OCI-LY3 (cell line): Measurements from ENCODE around the gene ALKBH2.

Source experiments
- H2AFZ ChIP-seq: fragments of 200-600, 300-600 bp; shearing (Covaris generic); 2 replicates; pipeline ENCODE4 v1.6.0; 2014; ENCODE audit warnings: antibody characterized with exemption, low read depth, low read length
- H3K27ac ChIP-seq: fragments of 200-600, 300-600 bp; sonication (generic); 2 replicates; pipeline ENCODE4 v1.5.1; 2014; ENCODE audit warnings: mild to moderate bottlenecking, low read length, moderate library complexity, mixed read lengths
- H3K27me3 ChIP-seq: fragments of 200-600, 300-600 bp; sonication (generic); 2 replicates; pipeline ENCODE4 v1.6.1; 2014; ENCODE audit warnings: low read depth, low read length, mixed read lengths
- H3K36me3 ChIP-seq: fragments of 200-600, 300-600 bp; sonication (generic); replicated peaks from 2 replicates; pipeline ENCODE3; 2014; ENCODE audit warnings: low read depth, low read length, mixed read lengths
- H3K4me1 ChIP-seq: fragments of 300-600, 200-600 bp; sonication (generic); 2 replicates; pipeline ENCODE4 v1.6.1; 2014; ENCODE audit warnings: low read length, mixed read lengths
- H3K4me2 ChIP-seq: fragments of 200-600, 300-600 bp; sonication (generic); 2 replicates; pipeline ENCODE4 v1.6.1; 2014; ENCODE audit warnings: low read length, mixed read lengths
- H3K4me3 ChIP-seq: fragments of 300-600, 200-600 bp; sonication (generic); 2 replicates; pipeline ENCODE4 v1.5.1; 2014; ENCODE audit warnings: antibody characterized with exemption, mild to moderate bottlenecking, low read length, moderate library complexity
- H3K79me2 ChIP-seq: fragments of 300-600, 200-600 bp; shearing (Covaris generic); 2 replicates; pipeline ENCODE4 v1.6.1; 2014; ENCODE audit warnings: mild to moderate bottlenecking, low read length, mixed read lengths
- H3K9ac ChIP-seq: fragments of 300-600, 200-600 bp; shearing (Covaris generic); 2 replicates; pipeline ENCODE4 v1.6.0; 2014; ENCODE audit warnings: mild to moderate bottlenecking, low read length, moderate library complexity
- H3K9me3 ChIP-seq: fragments of 200-600, 300-600 bp; shearing (Covaris generic); 2 replicates; pipeline ENCODE4 v1.6.1; 2014; ENCODE audit warnings: low read length, mixed read lengths; ENCODE audit not compliant: insufficient read depth
- H4K20me1 ChIP-seq: fragments of 200-600, 300-600 bp; sonication (generic); 2 replicates; pipeline ENCODE4 v1.6.1; 2016; ENCODE audit warnings: low read length, mixed read lengths; ENCODE audit not compliant: insufficient read depth
- CTCF ChIP-seq: fragments of 200-600, 300-600 bp; sonication (generic); IDR thresholded peaks from 2 replicates; pipeline ENCODE4 v1.5.1; 2014; ENCODE audit warnings: antibody characterized with exemption, low read length, low read depth
- EZH2phosphoT487 ChIP-seq: fragments of 200-600 bp; shearing (Covaris generic); IDR thresholded peaks from 2 replicates; pipeline ENCODE4 v1.6.1; 2018; ENCODE audit warnings: antibody characterized with exemption, mixed run types, low read depth

Gene ALKBH2

GRCh38 chr12:109130297-109131153, 37.3 kb upstream of the ALKBH2 start:
- H3K27ac ChIP-seq: no peak overlapping the region
- TF ChIP-seq EZH2phosphoT487 (no peak), CTCF (no peak)

GRCh38 chr12:109127533-109128242, 34.4 kb upstream of the ALKBH2 start:
- Histone ChIP-seq H3K36me3 (no peaks in the 10 kb centered on the region), H3K27ac (no peak overlapping the region), H3K4me1 (peaks cover 6% of the 10 kb centered on the region; the same call in 1 of the 2 replicates), H2AFZ (no peak overlapping the region), H3K79me2 (no peaks in the 10 kb centered on the region), H3K27me3 (peaks cover 20% of the 10 kb centered on the region), H3K4me3 (no peak overlapping the region), H3K9ac (no peak overlapping the region), H4K20me1 (no peaks in the 10 kb centered on the region), H3K4me2 (no peak overlapping the region), H3K9me3 (no peaks in the 10 kb centered on the region)
- TF ChIP-seq CTCF (no peak), EZH2phosphoT487 (no peak)

More at GRCh38 chr12:109130297-109131153, 37.3 kb upstream of the ALKBH2 start:
- Histone ChIP-seq H3K9ac (no peak overlapping the region), H2AFZ (no peak overlapping the region), H3K9me3 (no peaks in the 10 kb centered on the region), H3K4me1 (peaks cover 4% of the 10 kb centered on the region; the same call in 1 of the 2 replicates), H3K4me3 (no peak overlapping the region), H3K4me2 (no peak overlapping the region), H3K27me3 (peaks cover 39% of the 10 kb centered on the region), H3K36me3 (no peaks in the 10 kb centered on the region), H3K79me2 (no peaks in the 10 kb centered on the region), H4K20me1 (no peaks in the 10 kb centered on the region)

GRCh38 chr12:109126784-109127183, 33.5 kb upstream of the ALKBH2 start:
- Histone ChIP-seq H3K4me1 (peaks cover 9% of the 10 kb centered on the region; the same call in 1 of the 2 replicates), H3K4me3 (no peak overlapping the region), H4K20me1 (no peaks in the 10 kb centered on the region), H3K9me3 (no peaks in the 10 kb centered on the region), H2AFZ (no peak overlapping the region), H3K4me2 (no peak overlapping the region), H3K27ac (no peak overlapping the region), H3K79me2 (no peaks in the 10 kb centered on the region), H3K27me3 (peaks cover 12% of the 10 kb centered on the region), H3K36me3 (no peaks in the 10 kb centered on the region), H3K9ac (no peak overlapping the region)
- TF ChIP-seq CTCF (no peak), EZH2phosphoT487 (no peak)

GRCh38 chr12:109125791-109126190, 32.5 kb upstream of the ALKBH2 start:
- no peaks in the 10 kb centered on the region for H3K79me2 ChIP-seq
- peaks cover 5% of the 10 kb centered on the region; the same call in 1 of the 2 replicates for H3K4me1 ChIP-seq
- H3K27ac ChIP-seq: no peak overlapping the region
- peaks cover 2% of the 10 kb centered on the region for H3K27me3 ChIP-seq
- no peak overlapping the region for H3K4me2 ChIP-seq
- H3K9ac ChIP-seq: no peak overlapping the region
- H2AFZ ChIP-seq: no peak overlapping the region
- no peaks in the 10 kb centered on the region for H3K36me3 ChIP-seq
- TF ChIP-seq EZH2phosphoT487 (no peak), CTCF (no peak)
- H4K20me1 ChIP-seq: no peaks in the 10 kb centered on the region
- no peak overlapping the region for H3K4me3 ChIP-seq
- no peaks in the 10 kb centered on the region for H3K9me3 ChIP-seq
